Loucy (cell line): Measurements from ENCODE around the gene UPK1B.

Experiments
- H2AFZ ChIP-seq: fragments of 200-600 bp; sonication (generic); 2 replicates; pipeline ENCODE4 v1.6.0; 2016; ENCODE audit warnings: antibody characterized with exemption, mild to moderate bottlenecking, low read length, moderate library complexity
- H3F3A ChIP-seq: fragments of 200-600 bp; 2 replicates; pipeline ENCODE4 v1.6.0; 2016; ENCODE audit warnings: antibody characterized with exemption, low read depth, mild to moderate bottlenecking
- H3K27me3 ChIP-seq: fragments of 200-600 bp; sonication (generic); 2 replicates; pipeline ENCODE4 v1.6.1; 2014; ENCODE audit warnings: low read length, mild to moderate bottlenecking; ENCODE audit not compliant: insufficient read depth, poor library complexity, severe bottlenecking
- H3K36me3 ChIP-seq: fragments of 200-600 bp; sonication (generic); 2 replicates; pipeline ENCODE4 v1.6.1; 2016; ENCODE audit warnings: low read length; ENCODE audit not compliant: insufficient read depth
- H3K4me1 ChIP-seq: fragments of 200-600 bp; sonication (generic); 2 replicates; pipeline ENCODE4 v1.5.1; 2014; ENCODE audit warnings: low read length, mild to moderate bottlenecking; ENCODE audit not compliant: insufficient read depth, poor library complexity, severe bottlenecking
- H3K4me2 ChIP-seq: fragments of 200-600 bp; sonication (generic); 2 replicates; pipeline ENCODE4 v1.6.0; 2014; ENCODE audit warnings: antibody characterized with exemption, low read length, low read depth, mild to moderate bottlenecking; ENCODE audit not compliant: poor library complexity, severe bottlenecking
- H3K4me3 ChIP-seq: fragments of 200-600 bp; sonication (generic); 2 replicates; pipeline ENCODE4 v1.5.1; 2014; ENCODE audit warnings: low read length, mild to moderate bottlenecking, mixed read lengths; ENCODE audit not compliant: poor library complexity, severe bottlenecking
- H3K79me2 ChIP-seq: fragments of 200-600 bp; sonication (generic); 2 replicates; pipeline ENCODE4 v1.6.1; 2014; ENCODE audit warnings: low read length; ENCODE audit not compliant: insufficient read depth
- H3K9ac ChIP-seq: fragments of 200-600 bp; sonication (generic); 2 replicates; pipeline ENCODE4 v1.6.0; 2014; ENCODE audit warnings: mild to moderate bottlenecking, low read depth, low read length, moderate library complexity; ENCODE audit not compliant: poor library complexity, severe bottlenecking
- H3K9me2 ChIP-seq: fragments of 200-600 bp; sonication (generic); replicated peaks from 2 replicates; pipeline ENCODE4 v1.6.1; 2016; ENCODE audit warnings: low read depth, low read length, mixed read lengths
- H3K9me3 ChIP-seq: fragments of 200-600 bp; sonication (generic); 2 replicates; pipeline ENCODE4 v1.6.1; 2014; ENCODE audit warnings: mild to moderate bottlenecking, antibody characterized with exemption, low read length, low read depth; ENCODE audit not compliant: insufficient read depth
- H4K20me1 ChIP-seq: fragments of 200-600 bp; sonication (generic); 2 replicates; pipeline ENCODE4 v1.6.0; 2014; ENCODE audit warnings: antibody characterized with exemption, low read length, mild to moderate bottlenecking; ENCODE audit not compliant: insufficient read depth, poor library complexity, severe bottlenecking
- CTCF ChIP-seq: fragments of 200-600 bp; sonication (generic); conservative IDR thresholded peaks from 2 replicates; pipeline ENCODE4 v1.5.1; 2014; ENCODE audit warnings: mild to moderate bottlenecking, antibody characterized with exemption, low read length
- EZH2phosphoT487 ChIP-seq: fragments of 200-600 bp; IDR thresholded peaks from 2 replicates; pipeline ENCODE4 v1.6.1; 2018; ENCODE audit warnings: antibody characterized with exemption, mild to moderate bottlenecking, moderate library complexity, borderline replicate concordance

Gene UPK1B

DNA sequence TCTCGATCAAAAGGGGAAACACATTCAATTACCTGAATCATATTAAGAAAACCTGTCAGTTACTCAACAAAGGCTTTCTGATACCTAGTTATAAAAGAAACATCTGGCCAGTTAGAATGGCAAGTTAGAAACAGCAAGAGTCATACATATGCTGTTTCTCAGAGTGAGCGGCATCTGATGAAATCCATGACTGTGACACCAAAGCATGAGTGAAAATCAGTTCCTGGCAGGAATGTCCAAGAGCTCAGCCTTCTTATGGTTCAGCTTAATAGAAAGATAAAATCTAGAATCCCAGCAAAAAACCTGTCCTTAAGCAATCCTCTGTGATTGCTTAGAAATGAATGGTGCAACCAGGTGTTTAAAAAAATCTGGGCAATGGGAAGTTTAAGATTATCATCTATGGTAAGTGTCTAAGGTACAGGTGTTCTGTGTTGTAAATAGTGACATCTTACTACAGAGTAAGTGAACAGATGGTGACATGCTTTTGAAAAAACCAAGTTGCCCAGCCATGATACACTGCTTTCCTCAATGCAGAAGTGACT, 48.5 kb downstream of the UPK1B start:
- no peak overlapping the region for H3K4me2 ChIP-seq
- no peak overlapping the region for H2AFZ ChIP-seq
- H3F3A ChIP-seq = no peaks in the 10 kb centered on the region
- no peaks in the 10 kb centered on the region for H3K4me1 ChIP-seq
- peaks cover 61% of the 10 kb centered on the region for H3K36me3 ChIP-seq
- no peaks in the 10 kb centered on the region for H3K79me2 ChIP-seq
- no peak overlapping the region for H3K4me3 ChIP-seq
- H3K9ac ChIP-seq = no peak overlapping the region
- no peaks in the 10 kb centered on the region for H3K27me3 ChIP-seq
- TF ChIP-seq CTCF (no peak), EZH2phosphoT487 (no peak)
- no peaks in the 10 kb centered on the region for H4K20me1 ChIP-seq
- no peaks in the 10 kb centered on the region for H3K9me2 ChIP-seq
- H3K9me3 ChIP-seq = no peaks in the 10 kb centered on the region

- Histone ChIP-seq H3K9me2 (no peaks in the 10 kb centered on the region), H3K36me3 (peaks cover 60% of the 10 kb centered on the region), H3F3A (no peaks in the 10 kb centered on the region), H3K4me2 (no peak overlapping the region), H3K9ac (no peak overlapping the region), H3K27me3 (no peaks in the 10 kb centered on the region), H3K4me3 (no peak overlapping the region), H4K20me1 (no peaks in the 10 kb centered on the region), H2AFZ (no peak overlapping the region), H3K4me1 (no peaks in the 10 kb centered on the region), H3K79me2 (no peaks in the 10 kb centered on the region), H3K9me3 (no peaks in the 10 kb centered on the region)
- TF ChIP-seq EZH2phosphoT487 = no peak
- no peak for TF ChIP-seq CTCF
Measured at GRCh38 chr3:119222391-119222790, 49.0 kb downstream of the UPK1B start.

DNA sequence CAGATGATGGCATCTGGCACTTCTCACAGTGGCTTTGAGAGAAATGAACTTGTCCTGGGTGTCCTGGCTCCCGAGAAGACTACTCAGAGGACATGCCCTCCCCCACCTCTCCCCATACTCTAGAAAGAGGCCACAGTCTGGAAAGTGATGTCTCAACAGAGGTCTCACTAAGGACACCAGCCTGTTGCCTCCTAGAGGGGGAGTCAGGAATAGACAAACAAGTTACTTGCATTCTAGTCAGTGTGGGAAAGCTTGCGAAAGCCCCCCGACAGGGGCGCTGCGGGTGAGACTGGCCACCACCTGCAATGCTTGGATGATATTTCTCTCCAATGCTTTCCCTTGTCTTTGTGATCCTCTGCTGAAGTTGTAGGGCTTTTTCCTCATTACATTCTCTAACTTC, 50.1 kb downstream of the UPK1B start:
- TF ChIP-seq EZH2phosphoT487 (no peak), CTCF (peak; percentile 17; the same call in 1 of the 2 replicates)
- H3K36me3 ChIP-seq = peaks cover 54% of the 10 kb centered on the region

More for the DNA sequence above, 50.1 kb downstream of the UPK1B start:
- Histone ChIP-seq H3K9me3 (no peaks in the 10 kb centered on the region), H3K4me1 (no peaks in the 10 kb centered on the region), H3F3A (no peaks in the 10 kb centered on the region), H4K20me1 (no peaks in the 10 kb centered on the region), H3K27me3 (no peaks in the 10 kb centered on the region), H3K79me2 (no peaks in the 10 kb centered on the region), H3K4me2 (no peak overlapping the region), H2AFZ (no peak overlapping the region), H3K9ac (no peak overlapping the region), H3K4me3 (no peak overlapping the region), H3K9me2 (no peaks in the 10 kb centered on the region)
